Neural cell (in vitro differentiated cells): ENCODE measurements around the gene MLKL. TPM values are rescaled to one million over a fixed set of nuclear protein-coding genes. Genes with fewer than 3 reads are reported as not detected.

Experiments used
- H2AFZ ChIP-seq: fragments of 200-600, 300-800 bp; sonication (generic), shearing (Covaris generic); 2 replicates; pipeline ENCODE4 v1.6.0; 2014; ENCODE audit warnings: low read depth, mild to moderate bottlenecking, antibody characterized with exemption, low read length, moderate library complexity
- H3F3A ChIP-seq: fragments of 200-600 bp; shearing (Covaris generic); 2 replicates; pipeline ENCODE4 v1.6.1; 2016; ENCODE audit warnings: mild to moderate bottlenecking, moderate library complexity, mixed read lengths, antibody characterized with exemption, low read length; ENCODE audit not compliant: insufficient read depth, poor library complexity, severe bottlenecking
- H3K27ac ChIP-seq: fragments of 200-600, 300-800 bp; sonication (generic), shearing (Covaris generic); 2 replicates; pipeline ENCODE4 v1.5.1; 2014; ENCODE audit warnings: mild to moderate bottlenecking, low read length, moderate library complexity
- H3K27me3 ChIP-seq: fragments of 300-800, 200-600 bp; sonication (generic), shearing (Covaris generic); 2 replicates; pipeline ENCODE4 v1.6.0; 2014; ENCODE audit warnings: mild to moderate bottlenecking, low read depth, low read length, moderate library complexity; ENCODE audit not compliant: insufficient read depth
- H3K36me3 ChIP-seq: fragments of 300-800, 200-600 bp; sonication (generic), shearing (Covaris generic); 2 replicates; pipeline ENCODE4 v1.5.1; 2014; ENCODE audit warnings: mild to moderate bottlenecking, antibody characterized with exemption, low read length, moderate library complexity; ENCODE audit not compliant: insufficient read depth
- H3K4me2 ChIP-seq: fragments of 300-800, 200-600 bp; sonication (generic), shearing (Covaris generic); 2 replicates; pipeline ENCODE4 v1.6.0; 2014; ENCODE audit warnings: mild to moderate bottlenecking, low read length
- H3K4me3 ChIP-seq: fragments of 300-800, 200-600 bp; sonication (generic), shearing (Covaris generic); 2 replicates; pipeline ENCODE4 v1.5.1; 2014; ENCODE audit warnings: mild to moderate bottlenecking, low read length, moderate library complexity
- H3K79me2 ChIP-seq: fragments of 200-600 bp; shearing (Covaris generic); replicated peaks from 2 replicates; pipeline ENCODE4 v1.6.0; 2014; ENCODE audit warnings: mild to moderate bottlenecking, low read length, moderate library complexity; ENCODE audit not compliant: insufficient read depth
- H3K9ac ChIP-seq: fragments of 300-800, 200-600 bp; sonication (generic), shearing (Covaris generic); 2 replicates; pipeline ENCODE4 v1.6.1; 2016; ENCODE audit warnings: mild to moderate bottlenecking, low read length, mixed read lengths
- H3K9me2 ChIP-seq: fragments of 200-600 bp; shearing (Covaris generic); 2 replicates; pipeline ENCODE4 v1.6.1; 2016; ENCODE audit warnings: mild to moderate bottlenecking, low read length, mixed read lengths; ENCODE audit not compliant: insufficient read depth
- H3K9me3 ChIP-seq: fragments of 200-600, 300-800 bp; sonication (generic), shearing (Covaris generic); 2 replicates; pipeline ENCODE4 v1.6.1; 2016; ENCODE audit warnings: mild to moderate bottlenecking, mixed run types, low read length, moderate library complexity, mixed read lengths
- H4K20me1 ChIP-seq: fragments of 200-600 bp; shearing (Covaris generic); 2 replicates; pipeline ENCODE4 v1.6.1; 2016; ENCODE audit warnings: mild to moderate bottlenecking, mixed run types; ENCODE audit not compliant: insufficient read depth
- CTCF ChIP-seq: fragments of 450-650 bp; IDR thresholded peaks from 2 replicates; pipeline ENCODE4 v1.5.1; 2014; ENCODE audit warnings: antibody characterized with exemption, mild to moderate bottlenecking, moderate library complexity; ENCODE audit not compliant: poor library complexity, severe bottlenecking
- EP300 ChIP-seq: fragments of 450-650 bp; conservative IDR thresholded peaks from 2 replicates; pipeline ENCODE4 v1.6.1; 2014; ENCODE audit warnings: antibody characterized with exemption, mild to moderate bottlenecking, moderate library complexity; ENCODE audit not compliant: poor library complexity, severe bottlenecking
- EZH2 ChIP-seq: fragments of 200-600, 300-800 bp; shearing (Covaris generic), sonication (generic); IDR thresholded peaks from 2 replicates; pipeline ENCODE4 v1.6.1; 2014; ENCODE audit warnings: antibody characterized with exemption, low read length, borderline replicate concordance, mild to moderate bottlenecking; ENCODE audit not compliant: insufficient read depth, poor library complexity, severe bottlenecking
- MXI1 ChIP-seq: fragments of 450-650 bp; conservative IDR thresholded peaks from 2 replicates; pipeline ENCODE4 v1.6.1; 2014; ENCODE audit warnings: antibody characterized with exemption, mild to moderate bottlenecking; ENCODE audit not compliant: poor library complexity, severe bottlenecking
- POLR2AphosphoS5 ChIP-seq: IDR thresholded peaks from 2 replicates; pipeline ENCODE4 v1.6.1; 2012
- RAD21 ChIP-seq: fragments of 450-650 bp; conservative IDR thresholded peaks from 2 replicates; pipeline ENCODE4 v1.6.1; 2014; ENCODE audit warnings: antibody characterized with exemption, mild to moderate bottlenecking, moderate library complexity
- REST ChIP-seq: IDR thresholded peaks from 2 replicates; pipeline ENCODE4 v1.6.1; 2012; ENCODE audit warnings: borderline replicate concordance
- SMC3 ChIP-seq: fragments of 450-650 bp; conservative IDR thresholded peaks from 2 replicates; pipeline ENCODE4 v1.6.1; 2014; ENCODE audit warnings: antibody characterized with exemption, mild to moderate bottlenecking, moderate library complexity; ENCODE audit not compliant: poor library complexity
- TAF1 ChIP-seq: IDR thresholded peaks from 2 replicates; pipeline ENCODE4 v1.6.1; 2012; ENCODE audit warnings: low read depth
- polyA plus RNA-seq: library from polyadenylated mRNA; depleted of rRNA; stranded (reverse); fragments of >200 nt; gene quantifications from 2 replicates; pipeline ENCODE4 v1.2.3, GENCODE V29; 2014

The MLKL gene
- polyA plus RNA-seq, 1 donor from 2014 or later, result not detected

- Histone ChIP-seq H3K9me2 (no peaks in the 10 kb centered on the region), H3K9ac (no peak overlapping the region), H3K4me3 (no peak overlapping the region), H3K27ac (no peak overlapping the region), H2AFZ (no peak overlapping the region), H3K4me2 (no peak overlapping the region), H3K36me3 (no peaks in the 10 kb centered on the region), H3K79me2 (no peaks in the 10 kb centered on the region), H3F3A (no peaks in the 10 kb centered on the region), H3K27me3 (no peaks in the 10 kb centered on the region), H3K9me3 (no peaks in the 10 kb centered on the region), H4K20me1 (no peaks in the 10 kb centered on the region)
- no peak for TF ChIP-seq EP300
- no peak for TF ChIP-seq SMC3
Measured at GRCh38 chr16:74742051-74742481, 41.4 kb upstream of the MLKL start.

GRCh38 chr16:74740795-74741304, 40.2 kb upstream of the MLKL start:
- Histone ChIP-seq H3K9ac (no peak overlapping the region), H3K79me2 (no peaks in the 10 kb centered on the region), H2AFZ (no peak overlapping the region), H3K27ac (no peak overlapping the region), H4K20me1 (no peaks in the 10 kb centered on the region), H3F3A (no peaks in the 10 kb centered on the region), H3K4me2 (no peak overlapping the region), H3K4me3 (no peak overlapping the region), H3K9me2 (no peaks in the 10 kb centered on the region), H3K36me3 (no peaks in the 10 kb centered on the region), H3K9me3 (no peaks in the 10 kb centered on the region), H3K27me3 (no peaks in the 10 kb centered on the region)
- no peak for TF ChIP-seq EZH2
- no peak for TF ChIP-seq SMC3
- no peak for TF ChIP-seq CTCF
- TF ChIP-seq MXI1, result no peak
- no peak for TF ChIP-seq RAD21
- no peak for TF ChIP-seq EP300
- TF ChIP-seq TAF1, result no peak
- TF ChIP-seq REST, result no peak
- no peak for TF ChIP-seq POLR2AphosphoS5

GRCh38 chr16:74739275-74739674, 38.6 kb upstream of the MLKL start:
- H3K4me2 ChIP-seq, result no peak overlapping the region
- H4K20me1 ChIP-seq, result no peaks in the 10 kb centered on the region
- no peaks in the 10 kb centered on the region for H3K79me2 ChIP-seq
- no peak overlapping the region for H2AFZ ChIP-seq
- no peaks in the 10 kb centered on the region for H3K36me3 ChIP-seq
- H3K27me3 ChIP-seq, result no peaks in the 10 kb centered on the region
- H3K4me3 ChIP-seq, result no peak overlapping the region
- H3F3A ChIP-seq, result no peaks in the 10 kb centered on the region
- H3K27ac ChIP-seq, result no peak overlapping the region
- H3K9ac ChIP-seq, result no peak overlapping the region
- H3K9me2 ChIP-seq, result no peaks in the 10 kb centered on the region
- no peak for TF ChIP-seq POLR2AphosphoS5
- no peak for TF ChIP-seq MXI1
- no peak for TF ChIP-seq REST
- no peak for TF ChIP-seq EZH2
- no peak for TF ChIP-seq SMC3
- TF ChIP-seq RAD21, result no peak
- TF ChIP-seq EP300, result no peak
- TF ChIP-seq CTCF, result no peak
- no peak for TF ChIP-seq TAF1
- H3K9me3 ChIP-seq, result no peaks in the 10 kb centered on the region
